NCI-H1436 (cell line): ENCODE measurements around the gene TSR3.

ENCODE experiments used
- DNase-seq: peaks from one replicate; lab custom pipeline; 2025; lab: John Stamatoyannopoulos, UW

The TSR3 gene

GRCh38 chr16:1351215-1351581 lies 480 bp downstream of the TSR3 start:
- DNase-seq, result no peak

- DNase-seq, result no peak
Measured at GRCh38 chr16:1350691-1351090, 987 bp downstream of the TSR3 start.

GRCh38 chr16:1349951-1350350 lies 1.7 kb downstream of the TSR3 start:
- no peak for DNase-seq

- no peak for DNase-seq
Measured at GRCh38 chr16:1349351-1349750, 2.3 kb downstream of the TSR3 start.

GRCh38 chr16:1348926-1349325 lies 2.8 kb downstream of the TSR3 start:
- no peak for DNase-seq

GRCh38 chr16:1348441-1348840 lies 3.2 kb downstream of the TSR3 start:
- no peak for DNase-seq

- DNase-seq, result no peak
Measured at GRCh38 chr16:1347962-1348361, 3.7 kb downstream of the TSR3 start.

- DNase-seq, result no peak
Measured at GRCh38 chr16:1347286-1347855, 4.3 kb downstream of the TSR3 start.

GRCh38 chr16:1346422-1347285 lies 5.0 kb downstream of the TSR3 start:
- DNase-seq, result no peak

GRCh38 chr16:1345651-1346421 lies 5.8 kb downstream of the TSR3 start:
- no peak for DNase-seq

GRCh38 chr16:1345087-1345486 lies 6.6 kb downstream of the TSR3 start:
- no peak for DNase-seq

- DNase-seq, result no peak
Measured at GRCh38 chr16:1344499-1344898, 7.2 kb downstream of the TSR3 start.

- no peak for DNase-seq
Measured at GRCh38 chr16:1343428-1344242, 8.0 kb downstream of the TSR3 start.

GRCh38 chr16:1342526-1343427 lies 8.9 kb downstream of the TSR3 start:
- DNase-seq, result peak; percentile 97

- no peak for DNase-seq
Measured at GRCh38 chr16:1341495-1342420, 9.9 kb downstream of the TSR3 start.

- DNase-seq, result no peak
Measured at GRCh38 chr16:1340730-1341494, 10.8 kb downstream of the TSR3 start.

GRCh38 chr16:1338855-1339675 lies 12.6 kb downstream of the TSR3 start:
- no peak for DNase-seq

GRCh38 chr16:1338119-1338730 lies 13.5 kb downstream of the TSR3 start:
- peak; percentile 28 for DNase-seq
